Measurements from ENCODE around the gene PHTF2.

DNA sequence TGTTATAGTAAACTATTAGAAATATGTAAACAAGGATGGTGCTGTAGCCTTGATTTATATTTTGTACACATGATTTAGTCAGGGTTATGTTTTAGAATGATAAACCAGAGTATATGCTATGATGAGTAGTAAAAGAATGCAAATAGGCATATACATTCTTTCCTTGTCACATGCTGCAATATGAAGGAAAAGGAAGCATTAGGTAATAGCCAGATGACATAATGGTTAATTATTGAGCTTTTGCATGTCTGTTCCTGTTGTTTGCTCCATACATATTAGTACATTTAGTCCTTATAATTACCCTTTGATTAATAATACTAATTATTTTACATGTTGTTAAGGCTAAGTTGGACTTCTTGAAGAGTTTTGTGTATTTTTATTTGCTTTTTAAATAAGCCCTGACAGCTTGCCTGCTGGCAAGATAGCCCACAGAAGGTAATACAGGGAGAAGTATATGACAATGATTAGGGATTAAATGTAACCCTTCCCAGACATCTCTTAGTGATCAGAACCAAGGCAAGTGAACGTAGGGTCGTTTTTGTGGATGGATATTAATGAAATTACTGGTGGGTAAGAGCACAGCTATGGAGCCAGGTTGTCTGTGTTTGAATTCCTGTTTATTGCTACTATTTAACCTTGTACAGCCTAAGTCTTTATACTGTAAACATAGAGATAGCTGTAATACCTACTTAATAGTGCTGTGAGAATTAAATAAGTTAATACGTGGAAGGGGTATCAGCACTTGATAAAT is 68.4 kb downstream of the PHTF2 start:
- TF ChIP-seq, protein P1, sequence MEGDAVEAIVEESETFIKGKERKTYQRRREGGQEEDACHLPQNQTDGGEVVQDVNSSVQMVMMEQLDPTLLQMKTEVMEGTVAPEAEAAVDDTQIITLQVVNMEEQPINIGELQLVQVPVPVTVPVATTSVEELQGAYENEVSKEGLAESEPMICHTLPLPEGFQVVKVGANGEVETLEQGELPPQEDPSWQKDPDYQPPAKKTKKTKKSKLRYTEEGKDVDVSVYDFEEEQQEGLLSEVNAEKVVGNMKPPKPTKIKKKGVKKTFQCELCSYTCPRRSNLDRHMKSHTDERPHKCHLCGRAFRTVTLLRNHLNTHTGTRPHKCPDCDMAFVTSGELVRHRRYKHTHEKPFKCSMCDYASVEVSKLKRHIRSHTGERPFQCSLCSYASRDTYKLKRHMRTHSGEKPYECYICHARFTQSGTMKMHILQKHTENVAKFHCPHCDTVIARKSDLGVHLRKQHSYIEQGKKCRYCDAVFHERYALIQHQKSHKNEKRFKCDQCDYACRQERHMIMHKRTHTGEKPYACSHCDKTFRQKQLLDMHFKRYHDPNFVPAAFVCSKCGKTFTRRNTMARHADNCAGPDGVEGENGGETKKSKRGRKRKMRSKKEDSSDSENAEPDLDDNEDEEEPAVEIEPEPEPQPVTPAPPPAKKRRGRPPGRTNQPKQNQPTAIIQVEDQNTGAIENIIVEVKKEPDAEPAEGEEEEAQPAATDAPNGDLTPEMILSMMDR (conservative IDR thresholded peaks at IDR 0.05): no peak
- no peak for TF ChIP-seq EZH2 (IDR thresholded peaks at IDR 0.05; ENCODE audit: low read depth)

Measured in PC-9 (cell line).